SK-N-SH treated with all-trans-retinoic acid at 6 μM for 48 hours (cell line): ENCODE results near the gene CCDC106.

Experiments used
- ATAC-seq: fragments of 200-7000 bp; cut with Tn5 transposase; 3 replicates; pipeline ENCODE4 v1.9.1; 2020; ENCODE audit warnings: mild to moderate bottlenecking, moderate library complexity
- ARNTL ChIP-seq: fragments of 450-650 bp; formaldehyde crosslinking; IDR thresholded peaks from 2 replicates; pipeline ENCODE4 v1.5.0; 2020; ENCODE audit warnings: low read depth, mild to moderate bottlenecking, moderate library complexity, borderline replicate concordance
- BACH2 ChIP-seq: fragments of 250-450 bp; sonication (Bioruptor Pico); IDR thresholded peaks from 2 replicates; pipeline ENCODE4 v1.9.0; 2021; ENCODE audit warnings: mild to moderate bottlenecking, borderline replicate concordance
- CSDC2 ChIP-seq: fragments of 250-450 bp; sonication (Bioruptor Pico); IDR thresholded peaks from 2 replicates; pipeline ENCODE4 v1.5.0; 2020; ENCODE audit warnings: mild to moderate bottlenecking, moderate library complexity
- ESRRG ChIP-seq: fragments of 250-450 bp; sonication (Bioruptor Pico); IDR thresholded peaks from 2 replicates; pipeline ENCODE4 v1.6.1; 2021; ENCODE audit warnings: mild to moderate bottlenecking
- GLIS3 ChIP-seq: fragments of 250-450 bp; sonication (Bioruptor Pico); IDR thresholded peaks from 2 replicates; pipeline ENCODE4 v1.5.0; 2020; ENCODE audit warnings: mild to moderate bottlenecking, moderate library complexity
- ISL1 ChIP-seq: fragments of 250-450 bp; sonication (Bioruptor Pico); IDR thresholded peaks from 2 replicates; pipeline ENCODE4 v2.1.2; 2022; ENCODE audit warnings: mild to moderate bottlenecking, moderate library complexity
- OSR1 ChIP-seq: fragments of 250-450 bp; sonication (Bioruptor Pico); IDR thresholded peaks from 2 replicates; pipeline ENCODE4 v1.8.0; 2022; ENCODE audit warnings: moderate library complexity, mild to moderate bottlenecking, inconsistent platforms
- PPARA ChIP-seq: fragments of 250-450 bp; sonication (Bioruptor Pico); IDR thresholded peaks from 2 replicates; pipeline ENCODE4 v1.5.0; 2020; ENCODE audit warnings: mild to moderate bottlenecking, borderline replicate concordance
- SNAI2 ChIP-seq: fragments of 250-450 bp; sonication (Bioruptor Pico); IDR thresholded peaks from 2 replicates; pipeline ENCODE4 v1.5.0; 2020; ENCODE audit warnings: mild to moderate bottlenecking, moderate library complexity
- TCF4 ChIP-seq: fragments of 250-450 bp; sonication (Bioruptor Pico); IDR thresholded peaks from 2 replicates; pipeline ENCODE4 v1.8.0; 2021; ENCODE audit warnings: mild to moderate bottlenecking, moderate library complexity, borderline replicate concordance
- TOX ChIP-seq: fragments of 250-450 bp; sonication (Bioruptor Pico); IDR thresholded peaks from 2 replicates; pipeline ENCODE4 v1.8.0; 2021; ENCODE audit warnings: mild to moderate bottlenecking, moderate library complexity, borderline replicate concordance
- ZC3H10 ChIP-seq: fragments of 250-450 bp; sonication (Bioruptor Pico); IDR thresholded peaks from 2 replicates; pipeline ENCODE4 v1.5.1; 2021; ENCODE audit warnings: mild to moderate bottlenecking, moderate library complexity
- ZFP3 ChIP-seq: fragments of 250-450 bp; sonication (Bioruptor Pico); IDR thresholded peaks from 2 replicates; pipeline ENCODE4 v1.5.0; 2020; ENCODE audit warnings: mild to moderate bottlenecking, moderate library complexity
- ZFP30 ChIP-seq: fragments of 450-650 bp; formaldehyde crosslinking; IDR thresholded peaks from 2 replicates; pipeline ENCODE4 v1.5.0; 2022; ENCODE audit warnings: mild to moderate bottlenecking, moderate library complexity
- ZNF565 ChIP-seq: fragments of 450-650 bp; formaldehyde crosslinking; conservative IDR thresholded peaks from 2 replicates; pipeline ENCODE4 v1.5.0; 2020; ENCODE audit warnings: low read depth, mild to moderate bottlenecking, moderate library complexity
- ZNF70 ChIP-seq: fragments of 450-650 bp; formaldehyde crosslinking; IDR thresholded peaks from 2 replicates; pipeline ENCODE4 v1.5.0; 2020; ENCODE audit warnings: mild to moderate bottlenecking, moderate library complexity
- ZNF8 ChIP-seq: fragments of 450-650 bp; formaldehyde crosslinking; IDR thresholded peaks from 2 replicates; pipeline ENCODE4 v1.5.0; 2020; ENCODE audit warnings: mild to moderate bottlenecking, moderate library complexity
- TF ChIP-seq, protein P1 (sequence below): fragments of 250-450 bp; sonication (Bioruptor Pico); IDR thresholded peaks from 2 replicates; pipeline ENCODE4 v1.5.1; 2020; ENCODE audit warnings: low read depth, mild to moderate bottlenecking, moderate library complexity
- TF ChIP-seq, protein P2 (sequence below): fragments of 250-450 bp; sonication (Bioruptor Pico); IDR thresholded peaks from 2 replicates; pipeline ENCODE4 v1.8.0; 2021; ENCODE audit warnings: low read depth, mild to moderate bottlenecking, moderate library complexity, borderline replicate concordance
- TF ChIP-seq, protein P3 (sequence below): fragments of 250-450 bp; sonication (Bioruptor Pico); IDR thresholded peaks from 2 replicates; pipeline ENCODE4 v1.5.1; 2021; ENCODE audit warnings: mild to moderate bottlenecking, moderate library complexity
- TF ChIP-seq, protein P4 (sequence below): fragments of 250-450 bp; sonication (Bioruptor Pico); IDR thresholded peaks from 2 replicates; pipeline ENCODE4 v1.5.0; 2020; ENCODE audit warnings: mild to moderate bottlenecking, moderate library complexity

The CCDC106 gene

DNA sequence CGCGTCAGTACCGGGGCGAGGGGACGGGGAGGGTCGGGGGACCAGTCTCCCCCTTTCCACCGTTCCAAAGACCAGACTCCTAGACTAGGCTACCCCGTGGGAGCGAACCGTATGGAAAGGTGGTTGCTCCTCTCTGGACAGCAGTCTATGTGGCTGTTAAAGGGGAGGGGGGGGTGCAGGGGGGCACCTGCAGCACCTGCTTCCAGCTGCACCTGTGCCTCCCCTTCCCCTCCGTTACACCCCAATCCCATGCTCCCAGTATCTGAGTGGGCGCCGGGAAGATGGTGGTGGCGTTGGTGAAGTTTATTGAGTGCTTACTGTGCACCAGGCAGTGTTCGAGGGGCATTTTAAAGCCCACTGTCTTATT lies 47.4 kb upstream of the CCDC106 start (continued):
- TF ChIP-seq SNAI2 (CRISPR knock-in tag) (no peak), ZFP3 (CRISPR knock-in tag) (no peak), ZFP30 (no peak), GLIS3 (CRISPR knock-in tag) (no peak), ESRRG (CRISPR knock-in tag) (no peak), OSR1 (CRISPR knock-in tag) (no peak), ISL1 (CRISPR knock-in tag) (no peak), TCF4 (CRISPR knock-in tag) (no peak)
- TF ChIP-seq, protein P1, sequence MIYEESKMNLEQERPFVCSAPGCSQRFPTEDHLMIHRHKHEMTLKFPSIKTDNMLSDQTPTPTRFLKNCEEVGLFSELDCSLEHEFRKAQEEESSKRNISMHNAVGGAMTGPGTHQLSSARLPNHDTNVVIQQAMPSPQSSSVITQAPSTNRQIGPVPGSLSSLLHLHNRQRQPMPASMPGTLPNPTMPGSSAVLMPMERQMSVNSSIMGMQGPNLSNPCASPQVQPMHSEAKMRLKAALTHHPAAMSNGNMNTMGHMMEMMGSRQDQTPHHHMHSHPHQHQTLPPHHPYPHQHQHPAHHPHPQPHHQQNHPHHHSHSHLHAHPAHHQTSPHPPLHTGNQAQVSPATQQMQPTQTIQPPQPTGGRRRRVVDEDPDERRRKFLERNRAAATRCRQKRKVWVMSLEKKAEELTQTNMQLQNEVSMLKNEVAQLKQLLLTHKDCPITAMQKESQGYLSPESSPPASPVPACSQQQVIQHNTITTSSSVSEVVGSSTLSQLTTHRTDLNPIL (CRISPR knock-in tag), result no peak
- TF ChIP-seq, all 23 proteins: peak for 0

DNA sequence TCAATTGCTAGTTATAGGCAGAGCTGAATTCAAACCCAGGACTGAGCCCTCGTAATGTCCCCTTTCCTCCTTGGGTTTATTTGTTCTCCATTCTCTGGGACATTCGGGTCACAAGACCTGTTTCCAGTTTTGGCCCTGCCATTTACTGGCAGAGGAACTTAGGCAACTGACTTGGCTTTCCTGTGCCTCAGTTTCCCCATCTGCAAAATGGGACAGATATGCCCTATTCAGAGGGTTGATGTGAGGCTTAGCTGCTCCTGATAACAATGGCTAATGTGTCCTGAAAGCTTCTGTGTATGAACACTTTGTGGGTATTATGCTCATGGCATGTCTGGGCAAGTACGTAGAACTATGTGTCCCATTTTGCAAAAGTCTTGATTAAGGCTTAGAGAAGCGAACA lies 46.9 kb upstream of the CCDC106 start:
- ATAC-seq, result no peak
- no peak for TF ChIP-seq SNAI2 (CRISPR knock-in tag)
- no peak for TF ChIP-seq CSDC2
- TF ChIP-seq ZNF565, result no peak
- no peak for TF ChIP-seq GLIS3 (CRISPR knock-in tag)
- TF ChIP-seq BACH2 (CRISPR knock-in tag), result no peak
- TF ChIP-seq ESRRG (CRISPR knock-in tag), result no peak
- no peak for TF ChIP-seq TOX
- TF ChIP-seq ZNF70 (CRISPR knock-in tag), result no peak
- TF ChIP-seq, protein P1 (CRISPR knock-in tag), result no peak
- no peak for TF ChIP-seq ZNF8
- TF ChIP-seq OSR1 (CRISPR knock-in tag), result no peak
- TF ChIP-seq TCF4 (CRISPR knock-in tag), result no peak
- TF ChIP-seq, protein P2, sequence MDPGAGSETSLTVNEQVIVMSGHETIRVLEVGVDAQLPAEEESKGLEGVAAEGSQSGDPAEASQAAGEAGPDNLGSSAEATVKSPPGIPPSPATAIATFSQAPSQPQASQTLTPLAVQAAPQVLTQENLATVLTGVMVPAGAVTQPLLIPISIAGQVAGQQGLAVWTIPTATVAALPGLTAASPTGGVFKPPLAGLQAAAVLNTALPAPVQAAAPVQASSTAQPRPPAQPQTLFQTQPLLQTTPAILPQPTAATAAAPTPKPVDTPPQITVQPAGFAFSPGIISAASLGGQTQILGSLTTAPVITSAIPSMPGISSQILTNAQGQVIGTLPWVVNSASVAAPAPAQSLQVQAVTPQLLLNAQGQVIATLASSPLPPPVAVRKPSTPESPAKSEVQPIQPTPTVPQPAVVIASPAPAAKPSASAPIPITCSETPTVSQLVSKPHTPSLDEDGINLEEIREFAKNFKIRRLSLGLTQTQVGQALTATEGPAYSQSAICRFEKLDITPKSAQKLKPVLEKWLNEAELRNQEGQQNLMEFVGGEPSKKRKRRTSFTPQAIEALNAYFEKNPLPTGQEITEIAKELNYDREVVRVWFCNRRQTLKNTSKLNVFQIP (CRISPR knock-in tag), result no peak
- TF ChIP-seq, protein P3, sequence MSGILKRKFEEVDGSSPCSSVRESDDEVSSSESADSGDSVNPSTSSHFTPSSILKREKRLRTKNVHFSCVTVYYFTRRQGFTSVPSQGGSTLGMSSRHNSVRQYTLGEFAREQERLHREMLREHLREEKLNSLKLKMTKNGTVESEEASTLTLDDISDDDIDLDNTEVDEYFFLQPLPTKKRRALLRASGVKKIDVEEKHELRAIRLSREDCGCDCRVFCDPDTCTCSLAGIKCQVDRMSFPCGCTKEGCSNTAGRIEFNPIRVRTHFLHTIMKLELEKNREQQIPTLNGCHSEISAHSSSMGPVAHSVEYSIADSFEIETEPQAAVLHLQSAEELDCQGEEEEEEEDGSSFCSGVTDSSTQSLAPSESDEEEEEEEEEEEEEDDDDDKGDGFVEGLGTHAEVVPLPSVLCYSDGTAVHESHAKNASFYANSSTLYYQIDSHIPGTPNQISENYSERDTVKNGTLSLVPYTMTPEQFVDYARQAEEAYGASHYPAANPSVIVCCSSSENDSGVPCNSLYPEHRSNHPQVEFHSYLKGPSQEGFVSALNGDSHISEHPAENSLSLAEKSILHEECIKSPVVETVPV (CRISPR knock-in tag), result no peak
- no peak for TF ChIP-seq ZC3H10 (CRISPR knock-in tag)
- TF ChIP-seq ISL1 (CRISPR knock-in tag), result no peak
- TF ChIP-seq ZFP3 (CRISPR knock-in tag), result no peak
- no peak for TF ChIP-seq ZFP30
- no peak for TF ChIP-seq ARNTL
- TF ChIP-seq, protein P4, sequence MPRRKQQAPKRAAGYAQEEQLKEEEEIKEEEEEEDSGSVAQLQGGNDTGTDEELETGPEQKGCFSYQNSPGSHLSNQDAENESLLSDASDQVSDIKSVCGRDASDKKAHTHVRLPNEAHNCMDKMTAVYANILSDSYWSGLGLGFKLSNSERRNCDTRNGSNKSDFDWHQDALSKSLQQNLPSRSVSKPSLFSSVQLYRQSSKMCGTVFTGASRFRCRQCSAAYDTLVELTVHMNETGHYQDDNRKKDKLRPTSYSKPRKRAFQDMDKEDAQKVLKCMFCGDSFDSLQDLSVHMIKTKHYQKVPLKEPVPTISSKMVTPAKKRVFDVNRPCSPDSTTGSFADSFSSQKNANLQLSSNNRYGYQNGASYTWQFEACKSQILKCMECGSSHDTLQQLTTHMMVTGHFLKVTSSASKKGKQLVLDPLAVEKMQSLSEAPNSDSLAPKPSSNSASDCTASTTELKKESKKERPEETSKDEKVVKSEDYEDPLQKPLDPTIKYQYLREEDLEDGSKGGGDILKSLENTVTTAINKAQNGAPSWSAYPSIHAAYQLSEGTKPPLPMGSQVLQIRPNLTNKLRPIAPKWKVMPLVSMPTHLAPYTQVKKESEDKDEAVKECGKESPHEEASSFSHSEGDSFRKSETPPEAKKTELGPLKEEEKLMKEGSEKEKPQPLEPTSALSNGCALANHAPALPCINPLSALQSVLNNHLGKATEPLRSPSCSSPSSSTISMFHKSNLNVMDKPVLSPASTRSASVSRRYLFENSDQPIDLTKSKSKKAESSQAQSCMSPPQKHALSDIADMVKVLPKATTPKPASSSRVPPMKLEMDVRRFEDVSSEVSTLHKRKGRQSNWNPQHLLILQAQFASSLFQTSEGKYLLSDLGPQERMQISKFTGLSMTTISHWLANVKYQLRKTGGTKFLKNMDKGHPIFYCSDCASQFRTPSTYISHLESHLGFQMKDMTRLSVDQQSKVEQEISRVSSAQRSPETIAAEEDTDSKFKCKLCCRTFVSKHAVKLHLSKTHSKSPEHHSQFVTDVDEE (CRISPR knock-in tag), result no peak
- TF ChIP-seq, all 23 proteins: peak for 0

DNA sequence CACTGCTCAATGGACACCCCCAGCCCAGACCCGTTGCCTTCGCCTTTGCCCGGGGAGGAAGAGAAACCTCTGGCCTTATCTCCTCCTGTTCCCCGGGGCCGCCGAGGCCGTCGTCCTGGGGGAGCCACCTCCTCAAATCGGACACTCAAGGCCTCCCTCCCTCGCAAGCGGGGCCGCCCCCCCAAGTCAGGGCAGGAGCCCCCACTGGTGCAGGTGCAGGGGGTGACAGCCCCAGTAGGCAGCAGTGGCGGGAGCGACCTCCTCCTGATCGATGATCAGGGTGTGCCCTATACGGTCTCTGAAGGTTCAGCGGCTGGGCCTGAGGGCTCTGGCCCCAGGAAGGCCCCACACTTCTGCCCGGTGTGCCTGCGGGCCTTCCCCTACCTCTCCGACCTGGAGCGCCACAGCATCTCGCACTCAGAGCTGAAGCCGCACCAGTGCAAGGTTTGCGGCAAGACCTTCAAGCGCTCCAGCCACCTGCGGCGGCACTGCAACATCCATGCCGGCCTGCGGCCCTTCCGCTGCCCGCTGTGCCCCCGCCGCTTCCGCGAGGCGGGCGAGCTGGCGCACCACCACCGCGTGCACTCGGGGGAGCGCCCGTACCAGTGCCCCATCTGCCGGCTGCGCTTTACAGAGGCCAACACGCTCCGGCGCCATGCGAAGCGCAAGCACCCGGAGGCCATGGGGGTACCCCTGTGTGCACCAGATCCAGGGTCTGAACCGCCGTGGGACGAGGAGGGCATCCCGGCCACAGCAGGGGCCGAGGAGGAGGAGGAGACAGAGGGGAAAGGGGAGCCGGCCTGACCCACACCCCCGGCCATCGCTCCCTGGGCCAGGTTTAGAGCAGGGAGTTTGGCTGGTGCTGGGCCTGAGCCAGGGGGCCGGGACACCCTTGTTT lies 45.7 kb upstream of the CCDC106 start:
- TF ChIP-seq TCF4 (CRISPR knock-in tag) (no peak), PPARA (CRISPR knock-in tag) (no peak), SNAI2 (CRISPR knock-in tag) (no peak), ZNF565 (no peak), ARNTL (no peak), ZFP30 (no peak), TOX (no peak)
- TF ChIP-seq, protein P2 (CRISPR knock-in tag), result no peak
- ATAC-seq, result no peak
